Central memory CD4-positive, alpha-beta T cell (primary cell): Measurements from ENCODE around the gene BUD31.
A peak's percentile ranks its signal among the peaks of the same experiment; 100 is the strongest.

Source experiments
- DNase-seq: peaks from one replicate; pipeline ENCODE4 v3.0.0; 2022

The BUD31 gene

DNA sequence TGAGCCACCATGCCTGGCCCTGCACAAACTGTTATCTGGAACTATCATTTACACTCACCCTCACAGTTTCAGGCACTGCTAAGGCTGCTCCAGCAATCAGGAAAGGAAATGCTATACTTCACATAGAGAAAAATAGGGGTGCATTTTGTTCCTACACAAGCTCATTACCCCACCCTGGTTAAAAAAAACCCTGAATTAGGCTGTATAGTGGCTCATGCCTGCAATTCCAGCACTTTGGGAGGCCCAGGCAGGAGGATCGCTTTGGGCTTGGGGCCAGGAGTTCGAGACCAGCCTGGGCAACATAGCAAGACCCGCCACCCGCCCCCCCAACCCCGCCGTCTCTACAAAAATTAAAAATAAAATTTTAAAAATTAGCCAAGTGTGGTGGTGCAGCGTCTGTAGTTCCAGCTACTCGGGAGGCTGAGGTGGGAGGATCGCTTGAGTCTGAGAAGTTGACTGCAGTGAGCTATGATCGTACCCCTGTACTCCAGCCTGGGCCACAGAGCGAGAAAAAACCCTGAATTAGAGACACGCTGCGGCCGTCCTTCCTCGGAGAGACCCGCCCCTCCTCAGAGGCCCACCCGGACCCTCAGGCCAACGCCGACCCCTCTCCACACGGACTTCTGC lies 29.3 kb downstream of the BUD31 start:
- no peak for DNase-seq

DNA sequence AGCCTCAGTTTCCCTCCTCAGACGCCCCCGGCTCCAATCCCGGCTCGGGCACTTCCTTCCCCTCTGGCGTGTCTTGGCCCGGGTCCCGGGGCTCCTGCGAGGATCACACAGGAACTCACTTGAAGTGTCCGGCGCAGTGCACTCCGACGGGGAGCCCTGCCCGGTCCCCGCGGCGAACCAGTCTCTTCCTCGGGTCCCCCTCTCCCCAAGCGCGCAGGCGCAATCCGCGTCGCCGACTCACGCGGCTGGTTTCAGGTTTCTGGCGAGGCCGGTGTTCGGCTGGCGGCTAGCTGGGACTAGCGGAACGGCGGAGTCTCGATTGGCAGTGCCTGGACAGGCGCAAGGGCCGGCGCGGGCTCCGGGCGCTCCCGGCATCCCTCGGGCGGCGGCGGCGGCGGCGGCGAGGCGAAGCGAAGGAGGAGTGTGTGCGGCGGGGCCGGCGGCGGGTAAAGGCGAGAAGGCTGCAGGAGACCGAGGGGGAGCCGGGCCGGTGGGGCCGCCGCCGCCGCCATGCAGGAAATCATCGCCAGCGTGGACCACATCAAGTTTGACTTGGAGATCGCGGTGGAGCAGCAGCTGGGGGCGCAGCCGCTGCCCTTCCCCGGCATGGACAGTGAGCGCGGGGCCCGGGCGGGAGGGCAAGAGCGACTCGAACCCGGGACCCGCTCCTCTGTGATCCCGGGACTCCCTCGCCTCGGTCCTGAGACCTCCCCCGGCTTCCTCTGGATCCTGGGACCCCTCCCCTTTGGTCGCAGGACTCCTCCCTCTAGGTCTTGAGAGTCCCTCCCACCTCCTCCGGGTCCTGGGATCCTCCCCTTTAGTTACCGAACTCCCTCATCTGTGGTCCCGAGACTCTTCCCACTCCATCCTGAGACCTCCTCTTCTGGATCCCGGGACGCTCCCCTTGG lies 30.1 kb downstream of the BUD31 start, which contains the start of the genes CPSF4 and PTCD1:
Gene CPSF4, plus strand, starts transcription at position 371 of the 908 bp plus-strand sequence. Its CDS starts 140 bp downstream, at position 511.
Gene PTCD1, minus strand, starts transcription at position 226 of the 908 bp plus-strand sequence. CDS start 3,556 bp downstream, outside the sequence.
- DNase-seq, result peak; percentile 82

DNA sequence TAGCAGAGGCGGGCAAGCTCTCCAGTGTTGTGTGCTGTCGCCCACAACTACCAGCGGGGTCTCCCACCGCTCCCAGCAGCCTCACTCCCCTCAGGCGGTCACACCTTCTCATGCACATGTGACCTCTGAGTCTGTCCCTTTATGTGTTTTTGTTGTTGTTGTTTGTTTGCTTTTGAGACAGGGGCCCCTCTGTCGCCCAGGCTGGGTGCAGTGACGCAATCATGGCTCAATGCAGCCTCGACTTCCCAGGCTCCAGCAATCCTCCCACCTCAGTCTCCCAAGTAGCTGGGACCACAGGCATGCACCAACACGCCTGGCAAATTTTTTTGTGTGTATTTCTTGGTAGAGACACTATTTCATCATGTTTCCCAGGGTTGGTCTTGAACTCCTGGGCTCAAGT lies 31.4 kb downstream of the BUD31 start:
- DNase-seq, result no peak

DNA sequence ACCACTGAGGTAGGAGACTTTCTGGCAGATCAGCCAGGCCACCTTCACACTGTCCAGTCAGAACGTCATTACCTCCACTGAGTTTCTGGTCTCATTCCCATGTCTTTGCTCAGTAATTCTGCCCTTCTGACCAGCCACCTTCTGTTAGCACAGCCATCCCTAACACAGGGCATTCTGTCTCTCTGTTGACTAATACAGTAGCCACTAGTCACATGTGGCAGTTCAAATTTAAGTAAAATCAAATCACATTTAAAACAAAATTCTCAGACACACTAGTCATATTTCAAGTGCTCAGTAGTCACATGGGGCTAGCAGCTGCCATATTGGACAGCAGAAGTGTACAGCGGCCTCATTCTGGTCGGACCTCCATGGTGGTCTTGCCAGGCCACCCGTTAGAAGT lies 37.3 kb downstream of the BUD31 start:
- no peak for DNase-seq

DNA sequence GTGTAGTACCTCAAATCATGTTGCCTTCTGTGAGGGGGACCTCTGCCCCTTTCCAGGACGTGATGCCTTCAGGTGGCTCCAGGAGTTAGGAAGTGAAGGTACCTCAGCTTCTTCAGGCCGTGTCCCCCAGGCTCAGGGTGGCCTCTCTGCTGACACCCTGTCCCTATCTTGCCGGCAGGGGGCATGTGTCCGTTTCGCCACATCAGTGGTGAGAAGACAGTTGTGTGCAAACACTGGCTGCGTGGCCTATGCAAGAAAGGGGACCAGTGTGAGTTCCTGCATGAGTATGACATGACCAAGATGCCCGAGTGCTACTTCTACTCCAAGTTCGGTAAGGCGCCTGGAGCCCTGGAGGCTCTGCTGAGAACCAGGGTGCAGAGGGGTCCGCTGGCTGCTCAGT lies 39.2 kb downstream of the BUD31 start:
- no peak for DNase-seq

DNA sequence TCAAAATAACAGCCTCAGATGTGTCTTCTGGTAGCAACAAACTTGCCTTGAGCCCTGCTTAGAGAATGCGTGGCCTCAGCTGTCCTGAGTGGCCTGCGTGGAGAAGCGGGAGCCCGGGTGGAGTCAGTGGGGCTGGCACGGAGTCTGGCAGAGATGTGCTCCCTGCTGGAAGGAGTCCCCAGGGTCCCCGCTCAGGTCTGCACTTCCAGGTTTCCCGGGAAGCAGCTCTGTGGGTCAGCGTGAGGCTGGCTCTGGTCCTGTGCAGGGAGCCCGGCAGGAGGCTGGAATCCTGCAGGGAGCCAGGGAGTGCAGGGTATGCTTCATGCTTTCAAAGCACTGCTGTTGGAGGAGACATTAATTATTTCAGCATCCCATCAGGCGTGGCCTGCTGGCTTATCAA lies 40.1 kb downstream of the BUD31 start:
- no peak for DNase-seq

DNA sequence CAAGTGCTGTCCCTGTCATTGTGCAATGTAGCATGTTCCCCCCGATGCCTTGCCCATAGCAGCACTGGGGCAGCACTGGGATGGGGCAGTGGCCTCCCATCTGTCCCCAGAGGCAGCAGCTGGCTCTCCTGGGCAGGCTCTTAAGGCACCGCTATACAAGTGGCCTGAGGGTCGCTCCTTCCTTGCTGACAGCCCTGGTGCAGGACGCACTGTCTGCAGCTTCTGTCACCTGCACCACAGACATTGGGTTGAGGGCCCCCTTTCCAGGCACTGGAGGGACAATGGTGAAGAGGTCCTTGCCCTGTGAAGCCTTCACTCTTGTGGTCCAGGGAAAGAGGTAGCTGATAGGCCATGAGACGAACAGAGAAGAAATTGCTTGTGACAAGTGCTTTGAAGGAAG lies 40.6 kb downstream of the BUD31 start:
- DNase-seq, result no peak

DNA sequence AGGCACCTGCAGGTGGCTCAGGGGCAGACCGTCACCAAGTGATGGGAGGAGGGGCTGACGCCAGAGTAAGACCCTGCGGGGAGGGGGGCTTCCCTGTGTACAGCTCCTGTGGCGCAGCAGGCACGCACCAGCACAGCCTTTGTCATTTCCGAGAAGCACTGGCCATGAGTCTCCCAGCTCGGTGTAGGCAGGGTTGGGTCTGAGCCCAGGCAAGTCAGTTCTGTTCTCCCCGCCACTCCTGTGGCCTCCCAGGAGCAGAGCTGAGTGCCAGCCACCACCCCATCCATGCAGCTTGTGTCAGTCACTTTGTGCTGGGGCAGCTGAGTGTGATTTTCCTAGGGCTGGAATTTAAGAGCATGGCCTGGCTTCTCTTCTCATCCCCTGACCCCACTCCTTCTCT lies 43.2 kb downstream of the BUD31 start:
- DNase-seq, result no peak

DNA sequence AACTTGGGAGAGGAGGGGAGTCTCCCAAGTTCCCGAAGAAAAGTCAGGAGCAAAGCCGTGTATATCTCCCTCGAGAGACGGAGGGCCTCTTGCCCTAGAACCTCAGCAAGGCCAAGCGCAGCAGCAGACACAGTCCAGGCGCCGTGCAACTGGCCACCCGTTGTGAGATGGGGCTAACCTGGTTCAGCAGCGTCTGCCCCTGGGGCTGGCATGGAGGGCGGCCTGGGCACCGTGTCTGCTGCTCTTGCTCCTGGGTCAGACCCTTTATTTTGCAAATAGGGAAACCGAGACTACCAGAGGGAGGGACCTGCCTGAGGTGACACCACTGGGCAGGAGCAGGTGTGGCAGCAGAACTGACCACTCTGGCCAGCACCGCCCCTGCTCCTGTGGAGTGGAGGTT lies 43.8 kb downstream of the BUD31 start:
- DNase-seq, result no peak

DNA sequence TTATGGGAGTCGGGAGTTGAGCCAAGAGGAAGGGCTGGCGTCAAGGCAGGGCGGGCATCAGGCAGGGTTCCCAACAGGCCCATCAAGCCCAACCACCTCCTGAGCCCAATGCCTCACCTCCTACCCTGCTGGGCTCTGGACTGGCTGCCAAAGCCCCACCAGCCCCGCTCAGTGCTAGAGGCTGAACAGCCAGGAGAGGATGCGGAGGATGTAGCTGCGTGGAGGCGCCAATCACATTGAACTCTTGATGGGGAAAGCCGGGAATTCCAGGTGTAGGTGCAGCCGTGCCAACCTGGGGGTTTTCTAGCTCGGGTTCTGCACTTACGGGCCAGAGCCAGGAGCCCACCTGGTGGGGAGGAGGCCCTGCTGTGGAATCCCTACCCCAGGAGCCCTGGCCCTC lies 44.3 kb downstream of the BUD31 start:
- no peak for DNase-seq

DNA sequence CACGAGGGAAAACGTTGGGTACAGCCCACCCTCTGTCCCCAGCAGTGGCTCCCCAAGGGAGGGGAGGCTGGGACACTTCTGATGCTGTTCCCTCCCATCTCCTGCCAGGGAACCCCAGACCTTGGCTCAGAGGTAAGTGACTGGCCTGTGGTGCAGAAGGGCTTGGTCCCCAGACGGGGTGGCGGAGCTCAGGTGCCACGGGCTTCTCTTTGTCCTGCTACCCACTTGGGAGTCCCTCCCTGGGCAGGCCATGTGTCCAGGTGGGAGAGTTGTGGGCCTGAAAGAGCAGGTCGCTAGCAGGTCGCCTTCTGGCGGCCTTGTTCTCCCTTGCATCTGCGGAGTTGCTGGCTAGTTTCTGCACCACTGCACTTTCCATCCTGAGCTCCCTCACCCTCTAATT lies 47.1 kb downstream of the BUD31 start:
- no peak for DNase-seq

DNA sequence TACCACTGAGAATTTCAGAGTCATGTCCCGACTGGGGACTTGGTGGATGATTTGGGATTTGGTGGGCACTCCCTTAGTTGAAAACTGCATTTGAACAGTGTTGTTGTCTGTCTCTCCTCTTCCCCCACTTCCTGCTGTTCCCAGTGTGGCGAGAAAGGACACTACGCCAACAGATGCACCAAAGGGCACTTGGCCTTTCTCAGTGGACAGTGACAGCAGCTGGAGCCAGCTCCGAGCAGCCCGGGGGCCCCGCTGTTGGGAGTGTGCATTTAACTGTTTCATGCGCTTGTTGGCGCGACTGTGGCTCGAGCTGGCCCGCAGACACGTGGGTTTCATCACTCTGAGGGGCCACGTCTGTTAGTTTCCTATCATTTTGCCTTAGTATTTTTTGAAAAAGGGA lies 47.5 kb downstream of the BUD31 start:
- DNase-seq, result no peak

DNA sequence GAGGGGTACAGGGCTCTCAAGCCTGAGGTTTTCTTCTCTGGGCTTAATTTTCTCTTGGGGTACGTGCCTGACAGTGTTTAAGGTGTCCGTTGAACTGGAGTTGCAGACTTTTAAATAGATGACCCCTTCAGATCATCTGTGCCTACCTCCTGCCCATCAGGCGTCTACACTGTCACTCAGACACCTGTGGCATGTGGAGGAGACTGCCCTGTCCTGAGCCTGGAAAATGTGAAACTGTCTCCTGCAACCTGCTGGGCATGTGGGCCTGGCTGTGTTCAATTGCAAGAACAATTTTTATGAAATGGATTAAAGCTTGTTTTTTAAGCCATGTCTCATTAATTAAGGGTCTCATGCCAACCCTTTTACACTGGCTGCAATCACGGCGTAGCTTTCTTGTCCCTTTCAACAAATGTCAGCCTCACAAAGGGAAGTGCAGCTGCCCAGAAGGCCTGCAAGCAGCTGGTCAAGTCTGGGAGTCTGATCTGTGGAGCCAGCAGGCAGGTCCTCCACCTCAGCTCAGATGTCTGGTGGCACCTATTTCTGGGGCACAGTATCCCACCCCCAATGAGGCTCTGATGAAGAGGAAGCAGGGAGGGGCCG lies 48.4 kb downstream of the BUD31 start:
- DNase-seq, result no peak

DNA sequence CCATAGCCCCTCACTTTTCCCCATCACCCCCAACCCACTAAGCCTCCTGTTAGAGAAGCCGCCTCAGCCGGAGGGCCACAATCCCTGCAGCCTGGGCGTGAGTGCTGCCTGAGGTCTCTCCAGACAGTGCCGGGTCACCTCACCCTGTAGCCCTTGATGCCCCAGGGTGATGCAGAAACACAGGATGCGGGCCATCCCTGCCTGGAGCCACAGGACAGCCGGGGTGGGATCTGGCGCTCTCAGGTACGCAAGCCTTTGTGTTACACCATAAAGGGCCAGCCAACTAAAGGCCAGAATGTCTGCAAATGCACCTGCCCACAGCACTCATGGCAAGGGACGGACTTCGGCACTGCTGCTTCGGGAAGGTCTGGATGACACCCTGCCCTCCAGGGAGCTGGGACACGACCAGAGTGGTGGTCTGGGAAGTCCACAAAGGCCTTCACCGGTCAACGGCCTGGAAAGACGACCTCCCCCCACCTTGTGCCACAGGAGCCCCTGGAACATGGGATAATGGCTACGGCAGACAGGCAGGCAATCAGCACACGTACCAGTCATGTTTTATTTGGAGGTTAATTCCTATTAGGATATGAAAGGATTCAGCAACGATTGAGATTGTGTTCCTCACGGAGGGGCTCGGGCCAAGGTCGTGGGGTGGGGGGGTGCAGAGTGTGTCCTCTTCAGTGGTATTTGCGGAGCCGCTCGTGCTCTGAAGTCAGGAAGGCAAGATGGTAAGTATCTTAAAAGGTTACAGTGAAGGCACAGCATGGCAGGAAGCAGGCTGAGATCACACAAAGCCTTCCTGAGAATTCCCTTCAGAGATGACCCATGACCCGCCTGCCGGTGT lies 49.1 kb downstream of the BUD31 start:
- no peak for DNase-seq

DNA sequence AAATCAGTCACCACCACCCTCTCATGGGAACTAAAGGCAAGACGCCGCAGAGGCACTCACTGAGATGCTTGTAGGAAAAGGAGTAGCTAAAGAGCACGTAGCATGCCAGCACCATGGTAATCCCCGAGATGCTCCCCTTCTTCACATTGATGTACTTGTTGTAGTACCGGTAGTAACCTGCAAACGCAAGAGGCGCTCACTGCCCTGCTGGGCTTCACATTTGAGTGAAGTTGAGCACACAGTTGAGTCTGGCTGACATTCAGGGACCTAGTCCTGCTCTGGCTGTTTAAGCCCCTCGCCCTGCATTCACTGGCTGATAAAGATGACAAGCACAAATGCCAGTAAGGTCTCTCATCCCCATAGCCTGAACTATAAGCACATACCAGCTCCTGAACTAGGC lies 50.3 kb downstream of the BUD31 start:
- DNase-seq, result no peak

DNA sequence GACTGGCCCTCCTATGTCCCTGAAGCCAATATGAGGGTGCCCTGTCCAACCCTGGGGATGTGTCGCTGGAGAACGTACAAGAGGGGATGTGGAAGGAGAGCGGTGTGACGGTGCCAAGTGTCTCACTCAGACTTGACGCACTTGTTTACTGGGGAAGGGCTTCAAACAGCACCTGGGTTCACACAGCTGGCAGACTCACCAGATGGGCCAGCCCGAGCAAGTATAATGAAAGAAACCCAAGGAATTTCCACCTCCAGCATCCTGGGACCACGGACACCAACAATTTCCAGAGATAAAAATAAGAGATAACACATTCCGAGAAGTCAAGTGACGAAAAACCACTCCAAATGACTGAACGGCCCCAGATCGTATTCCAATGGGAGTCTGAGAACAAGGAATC lies 51.9 kb downstream of the BUD31 start:
- no peak for DNase-seq

DNA sequence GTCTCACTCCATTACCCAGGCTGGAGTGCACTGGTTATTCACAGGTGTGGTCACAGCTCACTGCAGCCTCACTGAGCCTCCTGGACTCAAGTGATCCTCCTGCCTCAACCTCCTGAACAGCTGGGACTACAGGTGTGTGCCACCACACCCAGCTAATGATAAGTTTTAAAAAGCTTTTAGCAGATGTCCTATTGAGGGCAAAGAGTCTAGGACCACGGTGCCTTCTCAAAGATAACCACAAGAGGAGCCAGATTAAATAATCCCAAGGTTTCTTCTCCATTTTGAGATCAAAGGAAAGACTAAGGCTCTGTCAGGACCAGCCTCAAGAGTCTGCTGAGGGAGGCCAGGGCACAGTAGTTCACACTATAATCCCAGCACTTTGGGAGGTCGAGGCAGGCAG lies 52.5 kb downstream of the BUD31 start:
- DNase-seq, result no peak

DNA sequence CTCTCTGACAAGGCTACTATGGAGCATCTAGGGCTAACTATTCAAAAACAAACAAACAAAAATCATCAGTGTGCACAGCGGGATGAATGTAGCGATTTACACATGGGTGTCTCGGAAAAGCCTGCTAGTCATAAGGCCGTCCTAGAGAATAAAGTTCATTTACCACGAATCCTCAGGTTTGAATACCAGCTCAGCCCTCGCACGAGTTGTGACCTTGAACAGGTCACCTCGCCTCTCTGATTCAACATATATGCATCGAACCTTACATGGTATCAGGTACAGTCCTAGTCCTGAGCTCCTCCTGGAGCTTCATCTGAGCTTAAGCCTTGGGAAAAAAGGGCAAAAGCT lies 56.6 kb downstream of the BUD31 start:
- DNase-seq, result no peak

DNA sequence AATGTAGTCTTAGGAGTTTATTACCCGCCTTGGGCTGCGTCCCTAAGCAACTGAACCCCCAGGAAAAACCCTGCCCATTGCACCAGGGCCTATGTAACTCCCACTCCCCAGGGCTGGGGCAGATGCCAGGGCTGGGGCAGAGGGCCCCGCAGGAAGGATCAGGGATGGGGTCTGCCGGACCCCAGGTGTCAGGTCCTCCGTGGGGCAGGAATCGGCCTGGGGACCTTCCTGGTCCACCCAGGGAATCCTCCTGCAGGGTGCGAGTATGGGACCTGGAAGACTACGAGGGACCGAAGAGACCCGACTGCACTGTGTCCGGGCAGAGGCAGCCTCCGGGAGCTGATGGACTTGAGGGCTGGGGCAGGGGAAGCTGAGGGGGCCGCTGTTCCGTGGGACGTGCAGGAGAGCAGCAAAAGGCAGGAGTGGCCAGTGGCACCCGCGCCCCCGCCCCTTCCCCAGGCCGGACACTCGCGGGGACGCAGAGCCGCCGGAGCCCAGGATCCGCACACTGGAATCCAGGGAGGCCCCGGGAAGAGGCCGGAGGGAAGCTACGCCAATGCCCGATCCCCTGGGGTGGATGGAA lies 59.7 kb downstream of the BUD31 start:
- no peak for DNase-seq
